Stomach (tissue), 9 donors: Measurements from ENCODE around the gene GATB. TPM values are rescaled to one million over a fixed set of nuclear protein-coding genes. Genes with fewer than 3 reads are reported as not detected.

Experiments used
- DNase-seq, 2 donors: peaks; one replicate each; pipeline versions ENCODE4 v3.0.0 to v3.0.0-alpha.2; 2013 to 2019
- H3K27ac ChIP-seq, 5 donors: fragments of 200-600 bp in 4 of 5; sonication (generic) in 4 of 5; one replicate each; pipeline ENCODE4 v1.5.1; 2013 to 2019; ENCODE audit warnings: mild to moderate bottlenecking in 1 of 5, moderate library complexity in 1 of 5
- H3K27me3 ChIP-seq, 3 donors: fragments of 200-600 bp; sonication (generic); one replicate each; pipeline ENCODE4 v1.5.1; 2017 to 2019; ENCODE audit warnings: mixed run types in 1 of 3
- H3K36me3 ChIP-seq, 4 donors: fragments of 200-600 bp; sonication (generic); 1 replicate in 3 of 4; 2 replicates in 1 of 4; pipeline ENCODE4 v1.5.1; 2016 to 2019
- H3K4me1 ChIP-seq, 4 donors: fragments of 200-600 bp; sonication (generic); one replicate each; pipeline ENCODE4 v1.5.1; 2016 to 2019
- H3K4me3 ChIP-seq, 4 donors: fragments of 200-600 bp; sonication (generic) in 3 of 4; one replicate each; pipeline ENCODE4 v1.5.1; 2016 to 2019; ENCODE audit warnings: mild to moderate bottlenecking in 1 of 4
- H3K9me3 ChIP-seq, 4 donors: fragments of 200-600 bp; sonication (generic); one replicate each; pipeline ENCODE4 v1.5.1; 2016 to 2019
- CTCF ChIP-seq, 7 experiments: fragments of 450-650 bp in 4 of 7; fragments of 200-600 bp in 3 of 7; sonication (generic) in 3 of 7; IDR thresholded peaks; one replicate each; pipeline ENCODE4 v1.5.1; 2016 to 2019; ENCODE audit warnings: antibody characterized with exemption in 7 of 7, control low read depth in 2 of 7, mild to moderate bottlenecking in 1 of 7
- EP300 ChIP-seq: sonication (generic); formaldehyde crosslinking; IDR thresholded peaks from one replicate; pipeline ENCODE4 v1.6.1; 2017; ENCODE audit warnings: antibody characterized with exemption
- POLR2A ChIP-seq, 4 donors: fragments of 450-650 bp; IDR thresholded peaks; one replicate each; pipeline ENCODE4 v1.6.1; 2016; ENCODE audit warnings: antibody characterized with exemption in 4 of 4, control low read depth in 2 of 4, mild to moderate bottlenecking in 1 of 4, moderate library complexity in 1 of 4
- POLR2AphosphoS5 ChIP-seq, 3 donors: sonication (generic); formaldehyde crosslinking; IDR thresholded peaks; one replicate each; pipeline ENCODE4 v1.6.1; 2016; ENCODE audit warnings: antibody characterized with exemption in 3 of 3
- WGBS, 5 donors: extraction: QIAGEN DNeasy Blood & Tissue Kit in 3 of 5; methylation state at CpG; one replicate each; pipeline versions ENCODE4 v1.1.5 to v1.1.7; 2013 to 2018; 5-methylcytosine and 5-hydroxymethylcytosine counted together
- intact Hi-C: fragments of 100-400 bp; cut with DNase I; formaldehyde crosslinking; loops from one replicate; pipeline ENCODE4 v1.15.1; 2023; ENCODE audit warnings: low total_unique reads
- polyA plus RNA-seq, 3 donors: library from polyadenylated mRNA; stranded (reverse); fragments of 200-250 nt; gene quantifications; one replicate each; pipeline ENCODE4 v1.2.3, GENCODE V29; 2013
- total RNA-seq, 5 donors: library from RNA; depleted of rRNA; stranded (reverse); fragments of >200 nt; gene quantifications; one replicate each; pipeline versions ENCODE4 v1.1.0 to v1.2.3, GENCODE V29; 2014 to 2016
- donor health status: healthy with polysubstance abuse.
- donor health status: Bipolar disorder and iron deficiency.
- donor health status: healthy.

GATB gene
- total and polyA plus RNA-seq, 8 donors, result 1.8 to 32.2 (median 19.9) TPM

- 77 to 95% (median 89%) methylated on average over 2 of the region's 2 CpGs for WGBS, 5 donors
- Histone ChIP-seq H3K27ac (no peak overlapping the region), H3K27me3 (no peaks in the 10 kb centered on the region), H3K36me3 (peaks cover 0 to 23% (median 12%) of the 10 kb centered on the region in 4 donors), H3K4me1 (peaks cover 0 to 10% (median 5%) of the 10 kb centered on the region in 4 donors), H3K4me3 (no peak overlapping the region), H3K9me3 (no peaks in the 10 kb centered on the region)
- no peak for DNase-seq
- intact Hi-C loops, result no loop called here
- no peak for TF ChIP-seq CTCF (IDR thresholded peaks at IDR 0.05)
- TF ChIP-seq POLR2AphosphoS5 (IDR thresholded peaks at IDR 0.05), result no peak
- TF ChIP-seq EP300, result no peak
- no peak for TF ChIP-seq POLR2A (IDR thresholded peaks at IDR 0.05)
These were observed 96.5 kb downstream of the GATB start for GRCh38 chr4:151664289-151664688.

- intact Hi-C loops, result no loop called here
- Histone ChIP-seq H3K9me3 (no peaks in the 10 kb centered on the region), H3K4me3 (no peak overlapping the region), H3K27me3 (no peaks in the 10 kb centered on the region), H3K4me1 (peaks cover 0 to 19% (median 6%) of the 10 kb centered on the region in 4 donors), H3K36me3 (peaks cover 0 to 30% (median 15%) of the 10 kb centered on the region in 4 donors), H3K27ac (no peak overlapping the region)
- no peak for DNase-seq
- no peak for TF ChIP-seq EP300
- TF ChIP-seq POLR2AphosphoS5 (IDR thresholded peaks at IDR 0.05), result no peak
- TF ChIP-seq POLR2A (IDR thresholded peaks at IDR 0.05), result no peak
- TF ChIP-seq CTCF (IDR thresholded peaks at IDR 0.05), result no peak
- 89 to 95% (median 93%) methylated on average over 7 of the region's 7 CpGs for WGBS, 5 donors
These were observed 97.7 kb downstream of the GATB start for GRCh38 chr4:151663109-151663508.

DNA sequence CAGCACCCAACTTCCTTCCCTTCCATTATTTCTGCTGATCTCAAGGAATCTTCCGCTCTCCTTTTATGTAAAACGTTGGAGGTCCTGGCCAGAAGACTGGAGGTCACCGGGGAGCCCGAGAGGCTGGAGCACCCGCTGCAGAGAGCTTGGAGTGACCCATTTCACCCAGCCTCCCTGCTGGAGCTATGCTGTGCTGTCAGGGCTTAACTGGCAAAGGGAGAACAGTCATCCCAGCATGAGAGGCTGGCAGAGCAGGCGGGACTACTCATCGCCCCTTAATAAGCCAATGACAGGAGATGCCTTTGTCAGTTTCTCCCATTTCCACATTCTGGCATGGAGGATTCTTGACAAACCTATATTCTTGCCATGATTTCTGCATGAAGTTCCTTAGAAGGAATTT, 98.9 kb downstream of the GATB start:
- TF ChIP-seq EP300, result no peak
- TF ChIP-seq CTCF (IDR thresholded peaks at IDR 0.05), result no peak
- TF ChIP-seq POLR2A (IDR thresholded peaks at IDR 0.05), result no peak
- no peak for TF ChIP-seq POLR2AphosphoS5 (IDR thresholded peaks at IDR 0.05)
- Histone ChIP-seq H3K4me1 (peaks cover 0 to 19% (median 6%) of the 10 kb centered on the region in 4 donors), H3K4me3 (no peak overlapping the region), H3K27me3 (no peaks in the 10 kb centered on the region), H3K9me3 (no peaks in the 10 kb centered on the region), H3K36me3 (peaks cover 0 to 42% (median 22%) of the 10 kb centered on the region in 4 donors), H3K27ac (no peak overlapping the region)
- no peak for DNase-seq
- WGBS, 5 donors, result 85 to 92% (median 91%) methylated on average over 7 of the region's 7 CpGs
- intact Hi-C loops, result no loop called here

- H3K4me1 ChIP-seq, result peaks cover 0 to 19% (median 6%) of the 10 kb centered on the region in 4 donors
- H3K27me3 ChIP-seq, result no peaks in the 10 kb centered on the region
- H3K36me3 ChIP-seq, result peaks cover 0 to 50% (median 26%) of the 10 kb centered on the region in 4 donors
- H3K4me3 ChIP-seq, result no peak overlapping the region
- intact Hi-C loops, result no loop called here
- TF ChIP-seq POLR2AphosphoS5 (IDR thresholded peaks at IDR 0.05) (no peak), CTCF (IDR thresholded peaks at IDR 0.05) (no peak), POLR2A (IDR thresholded peaks at IDR 0.05) (no peak), EP300 (no peak)
- no peak for DNase-seq
- H3K9me3 ChIP-seq, result no peaks in the 10 kb centered on the region
- H3K27ac ChIP-seq, result no peak overlapping the region
These were observed 100.1 kb downstream of the GATB start for GRCh38 chr4:151660676-151661075.
